Stimulated activated CD4-positive, alpha-beta T cell treated with anti-CD3 and anti-CD28 coated beads, Interleukin-12 subunit alpha, Interleukin-12 subunit beta, amount 100 ng/mL, for 4 hours (primary cell): ENCODE results near the gene NYAP2.
A peak's percentile ranks its signal among the peaks of the same experiment; 100 is the strongest.

ENCODE experiments used
- DNase-seq: peaks from one replicate; pipeline ENCODE4 v3.0.0-alpha.2; 2020

The NYAP2 gene

GRCh38 chr2:225636558-225636957 is 237.0 kb downstream of the NYAP2 start:
- no peak for DNase-seq

- DNase-seq: no peak
These were observed 237.7 kb downstream of the NYAP2 start for GRCh38 chr2:225637259-225637658.

GRCh38 chr2:225640550-225640949 is 241.0 kb downstream of the NYAP2 start:
- DNase-seq: no peak

- DNase-seq: no peak
These were observed 249.8 kb downstream of the NYAP2 start for GRCh38 chr2:225649274-225649673.

GRCh38 chr2:225650041-225650440 is 250.5 kb downstream of the NYAP2 start:
- no peak for DNase-seq

GRCh38 chr2:225660262-225661131 is 261.0 kb downstream of the NYAP2 start:
- DNase-seq: peak; percentile 78

- DNase-seq: no peak
These were observed 262.6 kb downstream of the NYAP2 start for GRCh38 chr2:225662101-225662500.

- no peak for DNase-seq
These were observed 267.9 kb downstream of the NYAP2 start for GRCh38 chr2:225667445-225667844.

- no peak for DNase-seq
These were observed 269.2 kb downstream of the NYAP2 start for GRCh38 chr2:225668606-225669266.

- DNase-seq: no peak
These were observed 270.8 kb downstream of the NYAP2 start for GRCh38 chr2:225670111-225670974.

GRCh38 chr2:225678792-225679191 is 279.3 kb downstream of the NYAP2 start:
- DNase-seq: no peak

- DNase-seq: no peak
These were observed 283.7 kb downstream of the NYAP2 start for GRCh38 chr2:225683258-225683657.

GRCh38 chr2:225690153-225690552 is 290.6 kb downstream of the NYAP2 start:
- no peak for DNase-seq

GRCh38 chr2:225691711-225692110 is 292.2 kb downstream of the NYAP2 start:
- no peak for DNase-seq

GRCh38 chr2:225693259-225693658 is 293.7 kb downstream of the NYAP2 start:
- no peak for DNase-seq

GRCh38 chr2:225694664-225695063 is 295.2 kb downstream of the NYAP2 start:
- no peak for DNase-seq

- DNase-seq: no peak
These were observed 298.4 kb downstream of the NYAP2 start for GRCh38 chr2:225697936-225698335.
